ENCODE results near the gene POLRMT.
"Not testable (repeated sequence)": the region's sequence is repeated elsewhere in the genome, so short reads cannot be mapped to it uniquely, and the experiment has no call there.

The POLRMT gene

GRCh38 chr19:607301-608154 lies 25.8 kb downstream of the POLRMT start:
- no peak for DNase-seq (ENCODE audit: low read depth in 2 of 2)
- no peak for TF ChIP-seq CTCF (IDR thresholded peaks at IDR 0.05; ENCODE audit: low read depth, low read length)
- H3K4me3 ChIP-seq (replicated peaks in 1 of 2; ENCODE audit: low read depth in 2 of 2, low read length in 2 of 2), result no peak overlapping the region

- DNase-seq (ENCODE audit: low read depth in 2 of 2); H3K4me3 ChIP-seq (replicated peaks in 1 of 2; ENCODE audit: low read depth in 2 of 2, low read length in 2 of 2): not testable (repeated sequence)
Observed at GRCh38 chr19:605061-605971, 28.0 kb downstream of the POLRMT start.

GRCh38 chr19:604355-604754 lies 29.0 kb downstream of the POLRMT start:
- no peak overlapping the region for H3K4me3 ChIP-seq (replicated peaks in 1 of 2; ENCODE audit: low read depth in 2 of 2, low read length in 2 of 2)
- peak in 1 of 2 donors; percentile 17 for DNase-seq (ENCODE audit: low read depth in 2 of 2)
- TF ChIP-seq CTCF (IDR thresholded peaks at IDR 0.05; ENCODE audit: low read depth, low read length), result no peak

GRCh38 chr19:603779-604178 lies 29.6 kb downstream of the POLRMT start:
- DNase-seq (ENCODE audit: low read depth in 2 of 2); H3K4me3 ChIP-seq (replicated peaks in 1 of 2; ENCODE audit: low read depth in 2 of 2, low read length in 2 of 2): not testable (repeated sequence)

GRCh38 chr19:603302-603639 lies 30.1 kb downstream of the POLRMT start:
- DNase-seq (ENCODE audit: low read depth in 2 of 2); H3K4me3 ChIP-seq (replicated peaks in 1 of 2; ENCODE audit: low read depth in 2 of 2, low read length in 2 of 2): not testable (repeated sequence)

GRCh38 chr19:602391-603301 lies 30.7 kb downstream of the POLRMT start:
- H3K4me3 ChIP-seq (replicated peaks in 1 of 2; ENCODE audit: low read depth in 2 of 2, low read length in 2 of 2), result no peak overlapping the region
- no peak for TF ChIP-seq CTCF (IDR thresholded peaks at IDR 0.05; ENCODE audit: low read depth, low read length)
- DNase-seq (ENCODE audit: low read depth in 2 of 2), result no peak

GRCh38 chr19:601790-602189 lies 31.5 kb downstream of the POLRMT start:
- no peak for TF ChIP-seq CTCF (IDR thresholded peaks at IDR 0.05; ENCODE audit: low read depth, low read length)

GRCh38 chr19:601310-601709 lies 32.0 kb downstream of the POLRMT start:
- no peak for DNase-seq (ENCODE audit: low read depth in 2 of 2)
- H3K4me3 ChIP-seq (replicated peaks in 1 of 2; ENCODE audit: low read depth in 2 of 2, low read length in 2 of 2), result no peak overlapping the region
- TF ChIP-seq CTCF (IDR thresholded peaks at IDR 0.05; ENCODE audit: low read depth, low read length), result no peak

More at GRCh38 chr19:601790-602189, 31.5 kb downstream of the POLRMT start:
- no peak overlapping the region for H3K4me3 ChIP-seq (replicated peaks in 1 of 2; ENCODE audit: low read depth in 2 of 2, low read length in 2 of 2)
- no peak for DNase-seq (ENCODE audit: low read depth in 2 of 2)

Measured in cardiac fibroblast (primary cell).